Activated CD8-positive, alpha-beta T cell treated with anti-CD3 and anti-CD28 coated beads for 36 hours (primary cell): ENCODE data around the gene SLC35G3. TPM values are rescaled to one million over a fixed set of nuclear protein-coding genes. Genes with fewer than 3 reads are reported as not detected.
"Not testable (repeated sequence)": the region's sequence is repeated elsewhere in the genome, so short reads cannot be mapped to it uniquely, and the experiment has no call there.

ENCODE experiments used
- ATAC-seq: fragments of 200-7000 bp; cut with Tn5 transposase; one replicate; pipeline ENCODE4 v1.10.0; 2021; ENCODE audit warnings: mild to moderate bottlenecking, moderate library complexity
- CTCF ChIA-PET: fragments of 350-600 bp; sonication (Branson Sonifier 250); formaldehyde crosslinking; loops from one replicate; lab custom pipeline; 2021; ENCODE audit warnings: antibody characterized with exemption; lab: Charles Lee
- POLR2A ChIA-PET: fragments of 350-600 bp; sonication (Branson Sonifier 250); formaldehyde crosslinking; loops from one replicate; lab custom pipeline; 2021; ENCODE audit warnings: antibody characterized with exemption; lab: Charles Lee
- DNase-seq: peaks from one replicate; pipeline ENCODE4 v3.0.0-alpha.2; 2020
- H3K27ac Mint-ChIP-seq: one replicate; pipeline ENCODE4 v1.8.0; 2021; ENCODE audit warnings: mild to moderate bottlenecking, mixed read lengths
- H3K27me3 Mint-ChIP-seq: one replicate; pipeline ENCODE4 v1.8.0; 2021; ENCODE audit warnings: mixed read lengths
- H3K36me3 Mint-ChIP-seq: one replicate; pipeline ENCODE4 v1.8.0; 2021; ENCODE audit warnings: low read depth, mixed read lengths
- H3K4me1 Mint-ChIP-seq: one replicate; pipeline ENCODE4 v1.8.0; 2021; ENCODE audit warnings: low read depth, mixed read lengths
- H3K4me3 Mint-ChIP-seq: one replicate; pipeline ENCODE4 v1.8.0; 2021; ENCODE audit warnings: mild to moderate bottlenecking, moderate library complexity, mixed read lengths
- H3K9me3 Mint-ChIP-seq: one replicate; pipeline ENCODE4 v1.8.0; 2021; ENCODE audit warnings: mixed read lengths
- CTCF ChIP-seq: fragments of 200-600 bp; IDR thresholded peaks from one replicate; pipeline ENCODE4 v1.8.0; 2022; ENCODE audit warnings: antibody characterized with exemption, mild to moderate bottlenecking
- intact Hi-C: fragments of 100-400 bp; cut with micrococcal nuclease; formaldehyde crosslinking; loops from one replicate; pipeline ENCODE4 v1.10.0; 2022
- total RNA-seq, 2 experiments: library from RNA; stranded (reverse); gene quantifications; one replicate each; pipeline ENCODE4 v1.2.3, GENCODE V29; 2021

Gene SLC35G3
- total RNA-seq, 2 experiments from 2014 or later = not detected

- no peaks in the 10 kb centered on the region for H3K27me3 Mint-ChIP-seq
- ATAC-seq = peak; percentile 31
- ChIA-PET CTCF (interaction anchor here (1.1 to 1.5 kb wide), 2 partner anchors 23 to 304 kb away, joined by 5 to 6 read pairs; no protein-coding TSS in a partner anchor), POLR2A (interaction anchor here (0.9 to 1.9 kb wide), 8 partner anchors 10 to 137 kb away, joined by 3 to 7 read pairs (median 3); partner anchors contain the start of gene SLFN11)
- H3K36me3 Mint-ChIP-seq = peaks cover 3% of the 10 kb centered on the region
- H3K9me3 Mint-ChIP-seq = peaks cover under 1% of the 10 kb centered on the region
- peaks cover 82% of the 10 kb centered on the region for H3K4me1 Mint-ChIP-seq
- H3K4me3 Mint-ChIP-seq = no peak overlapping the region
- no peak for DNase-seq
- H3K27ac Mint-ChIP-seq = peak overlapping the region; percentile 59
- intact Hi-C loops = no loop called here
- TF ChIP-seq CTCF = no peak
These were observed 41.7 kb upstream of the SLC35G3 start for GRCh38 chr17:35235917-35236316.

- Mint-ChIP-seq H3K27me3 (no peaks in the 10 kb centered on the region), H3K4me1 (peaks cover 84% of the 10 kb centered on the region), H3K36me3 (peaks cover 3% of the 10 kb centered on the region), H3K9me3 (peaks cover 3% of the 10 kb centered on the region), H3K4me3 (peak overlapping the region; percentile 12), H3K27ac (peak overlapping the region; percentile 59)
- POLR2A ChIA-PET = interaction anchor here (0.9 to 1.9 kb wide), 8 partner anchors 9 to 138 kb away, joined by 3 to 7 read pairs (median 3); partner anchors contain the start of gene SLFN11
- CTCF ChIA-PET = interaction anchor here (1.1 to 1.5 kb wide), 2 partner anchors 22 to 304 kb away, joined by 5 to 6 read pairs; no protein-coding TSS in a partner anchor
- intact Hi-C loops = no loop called here
- DNase-seq = no peak
- peak; percentile 37 for ATAC-seq
- TF ChIP-seq CTCF = no peak
These were observed 41.1 kb upstream of the SLC35G3 start for GRCh38 chr17:35235289-35235688.

- H3K4me1 Mint-ChIP-seq = peaks cover 85% of the 10 kb centered on the region
- H3K9me3 Mint-ChIP-seq, H3K36me3 Mint-ChIP-seq, CTCF ChIA-PET, intact Hi-C loops, H3K4me3 Mint-ChIP-seq, H3K27me3 Mint-ChIP-seq, ATAC-seq, DNase-seq: not testable (repeated sequence)
- POLR2A ChIA-PET = interaction anchor here (1.2 to 1.9 kb wide), 3 partner anchors 13 to 19 kb away, joined by 3 to 7 read pairs (median 4); no protein-coding TSS in a partner anchor
- H3K27ac Mint-ChIP-seq = peak overlapping the region; percentile 26
These were observed 40.1 kb upstream of the SLC35G3 start for GRCh38 chr17:35234315-35234714.

GRCh38 chr17:35229638-35230037 is 35.4 kb upstream of the SLC35G3 start:
- no peak for TF ChIP-seq CTCF
- no peak for ATAC-seq
- CTCF ChIA-PET = interaction anchor here (1.0 to 2.0 kb wide), 4 partner anchors 8 to 38 kb away, joined by 3 to 7 read pairs (median 4); no protein-coding TSS in a partner anchor

GRCh38 chr17:35227546-35227945 is 33.4 kb upstream of the SLC35G3 start:
- H3K4me1 Mint-ChIP-seq = peaks cover 44% of the 10 kb centered on the region
- no peak for TF ChIP-seq CTCF
- ChIA-PET CTCF (interaction anchor here (1.9 to 2.4 kb wide), 2 partner anchors 13 to 15 kb away, joined by 7 to 12 read pairs; no protein-coding TSS in a partner anchor), POLR2A (interaction anchor here (0.7 to 2.9 kb wide), 4 partner anchors 8 to 29 kb away, joined by 3 to 10 read pairs (median 6); no protein-coding TSS in a partner anchor)
- intact Hi-C loops = no loop called here
- no peak overlapping the region for H3K27ac Mint-ChIP-seq
- H3K9me3 Mint-ChIP-seq = peaks cover 16% of the 10 kb centered on the region
- peak; percentile 50 for ATAC-seq
- H3K27me3 Mint-ChIP-seq = no peaks in the 10 kb centered on the region
- H3K36me3 Mint-ChIP-seq = peaks cover 14% of the 10 kb centered on the region
- DNase-seq = no peak
- H3K4me3 Mint-ChIP-seq = no peak overlapping the region

More at GRCh38 chr17:35229638-35230037, 35.4 kb upstream of the SLC35G3 start:
- intact Hi-C loops = no loop called here
- Mint-ChIP-seq H3K9me3 (peaks cover 8% of the 10 kb centered on the region), H3K36me3 (peaks cover 6% of the 10 kb centered on the region), H3K27me3 (no peaks in the 10 kb centered on the region), H3K4me3 (no peak overlapping the region), H3K4me1 (peaks cover 54% of the 10 kb centered on the region), H3K27ac (peak overlapping the region; percentile 23)
- DNase-seq = no peak
- POLR2A ChIA-PET = interaction anchor here (1.2 to 2.9 kb wide), 3 partner anchors 9 to 13 kb away, joined by 5 to 10 read pairs (median 8); partner anchors contain the start of gene SLFN5
